ENCODE results near the gene MRPL36.

- TF ChIP-seq CTCF (IDR thresholded peaks at IDR 0.05) (no peak), ZFX (IDR thresholded peaks at IDR 0.05; ENCODE audit: borderline replicate concordance) (no peak)
Measured at GRCh38 chr5:1834022-1834551, 34.5 kb upstream of the MRPL36 start.
